K562 (cell line): ENCODE data around the gene QPCT. TPM values are rescaled to one million over a fixed set of nuclear protein-coding genes. Genes with fewer than 3 reads are reported as not detected.
A peak's percentile ranks its signal among the peaks of the same experiment; 100 is the strongest.

Experiments
- ATAC-seq: fragments of 200-7000 bp; cut with Tn5 transposase; 3 replicates; pipeline ENCODE4 v1.9.1; 2020; ENCODE audit warnings: moderate library complexity
- BruUV-seq: library from RNA; stranded (reverse); fragments of 400-500 nt; replicated peaks from 2 replicates; lab custom pipeline; 2021; lab: Mats Ljungman, UMichigan
- CTCF ChIA-PET: fragments of 300-600 bp; formaldehyde crosslinking; extraction: SDS; loops from one replicate; lab custom pipeline; 2021; ENCODE audit warnings: low intra/inter-chr PET ratio; lab: Yijun Ruan, JAX
- POLR2A ChIA-PET: fragments of 300-600, 350-650 bp; sonication (Branson Sonifier 250); formaldehyde crosslinking; extraction: SDS; loops from one replicate; lab custom pipeline; 2021; ENCODE audit warnings: antibody characterized with exemption, inconsistent platforms; lab: Yijun Ruan, JAX
- DNase-seq, 4 experiments: peaks; one replicate each; pipeline versions ENCODE4 v3.0.0 to v3.0.0-alpha.2; 2011 to 2018; ENCODE audit warnings: low spot score in 3 of 4, mixed read lengths in 3 of 4; ENCODE audit errors: extremely low read depth in 1 of 4
- FAIRE-seq: peaks from 2 replicates; lab custom pipeline; 2011; peaks lifted over from hg19 to GRCh38; lab: Jason Lieb, UNC
- H2AFZ ChIP-seq: 2 replicates; pipeline ENCODE4 v1.6.0; 2011; ENCODE audit warnings: low read depth, low read length, control low read depth, inconsistent platforms
- H3K27ac ChIP-seq: fragments of 200-600 bp; 3 replicates; pipeline ENCODE4 v1.8.0; 2011; ENCODE audit warnings: low read depth, mild to moderate bottlenecking, control low read depth, inconsistent platforms, low read length, moderate library complexity, mixed read lengths; ENCODE audit errors: extremely low read depth
- H3K27me3 ChIP-seq, 2 experiments: fragments of 300-600 bp in 1 of 2; 2 replicates in 1 of 2; 3 replicates in 1 of 2; pipeline versions ENCODE4 v1.6.0 to v1.8.0; 2011; ENCODE audit warnings: inconsistent platforms in 2 of 2, low read length in 2 of 2, mild to moderate bottlenecking in 1 of 2, mixed read lengths in 1 of 2, moderate library complexity in 1 of 2; ENCODE audit not compliant: control insufficient read depth in 2 of 2, insufficient read depth in 2 of 2
- H3K36me3 ChIP-seq: fragments of 300-600 bp; 3 replicates; pipeline ENCODE4 v1.8.0; 2011; ENCODE audit warnings: mild to moderate bottlenecking, low read length, inconsistent platforms; ENCODE audit not compliant: control insufficient read depth, insufficient read depth
- H3K4me1 ChIP-seq, 2 experiments: fragments of 200-600 bp in 1 of 2; replicated peaks in 1 of 2; 2 replicates in 1 of 2; 3 replicates in 1 of 2; pipeline versions ENCODE4 v1.5.1 to v1.8.0; 2011; ENCODE audit warnings: inconsistent platforms in 2 of 2, low read length in 2 of 2, mild to moderate bottlenecking in 1 of 2, mixed read lengths in 1 of 2, moderate library complexity in 1 of 2; ENCODE audit not compliant: control insufficient read depth in 2 of 2, insufficient read depth in 2 of 2
- H3K4me2 ChIP-seq: 2 replicates; pipeline ENCODE4 v1.6.1; 2011; ENCODE audit warnings: low read length, control low read depth, inconsistent platforms, mixed read lengths; ENCODE audit not compliant: insufficient read depth
- H3K4me3 ChIP-seq: fragments of 200-600 bp; sonication (generic), shearing (Covaris generic); 2 replicates; pipeline ENCODE4 v1.5.1; 2016; ENCODE audit warnings: control low read depth, inconsistent platforms
- H3K79me2 ChIP-seq: fragments of 200-600 bp; 3 replicates; pipeline ENCODE4 v1.8.0; 2011; ENCODE audit warnings: low read length, inconsistent platforms; ENCODE audit not compliant: control insufficient read depth, insufficient read depth
- H3K9ac ChIP-seq, 2 experiments: 2 replicates each; pipeline versions ENCODE4 v1.6.0 to v1.6.1; 2011; ENCODE audit warnings: low read depth in 2 of 2, low read length in 2 of 2, control low read depth in 1 of 2, inconsistent platforms in 1 of 2, mild to moderate bottlenecking in 1 of 2, mixed read lengths in 1 of 2; ENCODE audit not compliant: insufficient read depth in 1 of 2
- H3K9me1 ChIP-seq: one replicate; pipeline ENCODE4 v1.6.0; 2011; ENCODE audit warnings: inconsistent platforms, mild to moderate bottlenecking, low read length, moderate library complexity; ENCODE audit not compliant: control insufficient read depth, insufficient read depth
- H3K9me3 ChIP-seq: replicated peaks from 2 replicates; pipeline ENCODE4 v1.5.1; 2011; ENCODE audit warnings: low read depth, low read length, inconsistent platforms; ENCODE audit not compliant: control insufficient read depth, insufficient read depth
- H4K20me1 ChIP-seq: replicated peaks from 2 replicates; pipeline ENCODE4 v1.6.1; 2011; ENCODE audit warnings: low read length, inconsistent platforms, mixed read lengths; ENCODE audit not compliant: control insufficient read depth, insufficient read depth
- ATF1 ChIP-seq, 2 experiments: fragments of 450-650 bp in 1 of 2; IDR thresholded peaks; 2 replicates each; pipeline ENCODE4 v1.6.1; 2016; ENCODE audit warnings: missing compliant biosample characterization in 1 of 2, missing genetic modification characterization in 1 of 2
- BRF1 ChIP-seq: IDR thresholded peaks from 3 replicates; pipeline ENCODE4 v1.6.1; 2011; ENCODE audit warnings: borderline replicate concordance, mild to moderate bottlenecking; ENCODE audit not compliant: insufficient read length; ENCODE audit errors: extremely low read depth
- HMG20B ChIP-seq: fragments of 250-450 bp; sonication (Bioruptor Pico); IDR thresholded peaks from 2 replicates; pipeline ENCODE4 v1.5.0; 2021; ENCODE audit warnings: mild to moderate bottlenecking
- PCBP2 ChIP-seq: fragments of 200-400 bp; formaldehyde crosslinking; IDR thresholded peaks from 2 replicates; pipeline ENCODE4 v1.6.1; 2018; ENCODE audit warnings: low read length, low read depth, mild to moderate bottlenecking, moderate library complexity; ENCODE audit not compliant: poor library complexity, severe bottlenecking
- RBM25 ChIP-seq: fragments of 200-400 bp; formaldehyde crosslinking; IDR thresholded peaks from 2 replicates; pipeline ENCODE4 v1.6.1; 2018; ENCODE audit warnings: low read length, low read depth, moderate library complexity; ENCODE audit not compliant: severe bottlenecking
- SFPQ ChIP-seq: fragments of 200-400 bp; formaldehyde crosslinking; IDR thresholded peaks from 2 replicates; pipeline ENCODE4 v1.6.1; 2017; ENCODE audit warnings: mild to moderate bottlenecking, low read depth, low read length, moderate library complexity
- SLC30A9 ChIP-seq: fragments of 250-450 bp; sonication (Bioruptor Pico); IDR thresholded peaks from 2 replicates; pipeline ENCODE4 v1.8.0; 2022; ENCODE audit warnings: mild to moderate bottlenecking, moderate library complexity
- SRSF3 ChIP-seq: fragments of 200-400 bp; formaldehyde crosslinking; IDR thresholded peaks from 2 replicates; pipeline ENCODE4 v1.6.1; 2016; ENCODE audit warnings: mild to moderate bottlenecking, low read length, moderate library complexity; ENCODE audit not compliant: insufficient read depth
- WGBS: fragments of 100-300 bp; shearing (Covaris generic); methylation state at CpG from one replicate; pipeline ENCODE4 v1.1.6; 2016; ENCODE audit warnings: low coverage, mixed read lengths; ENCODE audit not compliant: insufficient coverage; ENCODE audit errors: missing lambda C conversion rate; 5-methylcytosine and 5-hydroxymethylcytosine counted together
- in situ Hi-C: fragments of 300-500 bp; cut with MboI; formaldehyde crosslinking; loops from 4 replicates; pipeline ENCODE4 v1.15.0; 2018; ENCODE audit warnings: inconsistent platforms, mixed read lengths
- intact Hi-C: fragments of 100-400 bp; cut with micrococcal nuclease; formaldehyde crosslinking; loops from 2 replicates; pipeline ENCODE4 v1.14.2; 2022
- polyA plus RNA-seq, 8 experiments: library from polyadenylated mRNA; depleted of rRNA in 4 of 8; stranded (reverse) in 5 of 8; unstranded in 3 of 8; fragments of >200 nt; fragmentation: Nextera tagmentation in 2 of 8; fragmentation: Illumina TruSeq in 1 of 8; extraction: Ambion mirVana in 2 of 8; extraction: Trizol in 1 of 8; gene quantifications; 2 replicates each; pipeline versions ENCODE4 v1.2.1 to v1.2.3, GENCODE V29; 2011 to 2014; ENCODE audit warnings: inconsistent platforms in 1 of 8, missing spikeins in 1 of 8
- total RNA-seq, 7 experiments: library from RNA; depleted of rRNA in 6 of 7; stranded (reverse); fragments of >200 nt in 6 of 7; fragmentation: Illumina TruSeq in 2 of 7; extraction: Trizol in 2 of 7; gene quantifications; 2 replicates each; pipeline versions ENCODE4 v1.2.1 to v1.2.3, GENCODE V29; 2011 to 2021; ENCODE audit warnings: low replicate concordance in 1 of 7

Gene QPCT
- total and polyA plus RNA-seq, 9 of the 15 experiments (the other 6 are each of a cell fraction or from before 2014, with no cell fraction given), result 0.07 TPM; not detected in 8

DNA sequence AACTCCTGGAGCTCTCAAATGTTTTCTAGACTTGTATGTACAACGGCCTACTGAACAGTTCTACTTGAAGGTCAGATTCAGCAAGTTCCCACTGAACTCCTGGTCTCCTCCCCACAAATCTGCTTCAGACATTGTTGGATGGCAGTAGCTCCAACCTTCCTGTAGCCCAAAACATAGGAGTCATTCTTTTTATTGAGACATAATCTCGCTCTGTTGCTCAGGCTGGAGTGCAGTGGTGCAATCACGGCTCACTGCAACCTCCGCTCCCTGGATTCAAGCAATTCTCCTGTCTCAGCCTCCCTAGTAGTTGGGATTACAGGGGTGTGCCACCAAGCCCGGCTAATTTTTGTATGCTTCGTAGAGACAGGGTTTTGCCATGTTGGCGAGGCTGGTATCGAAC is 47.3 kb downstream of the QPCT start:
- H3K4me2 ChIP-seq, result no peak overlapping the region
- in situ Hi-C loops, result loop anchor here (5.0 to 10.0 kb wide), 2 partner anchors 486 to 883 kb away; no protein-coding TSS in a partner anchor

DNA sequence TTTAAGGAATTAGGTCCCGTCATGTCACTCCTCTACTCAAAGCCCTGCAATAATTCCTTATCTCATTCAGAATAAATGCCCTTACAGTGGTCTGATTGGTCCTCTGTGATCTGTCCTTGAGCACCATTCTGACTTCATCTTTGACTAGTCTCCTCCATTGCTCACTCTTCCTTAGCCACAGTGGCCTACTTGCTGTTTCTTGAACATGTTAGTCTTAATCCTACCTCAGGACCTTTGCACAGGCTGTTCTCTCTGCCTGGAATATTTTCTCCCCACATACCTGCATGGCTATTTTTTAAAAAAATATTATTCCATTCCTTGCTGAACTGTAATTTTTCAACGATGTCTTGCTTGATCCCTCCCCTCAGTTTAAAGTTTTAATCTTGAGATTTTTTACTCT is 48.0 kb downstream of the QPCT start:
- H3K27ac ChIP-seq, result no peak overlapping the region
- H3K79me2 ChIP-seq, result no peaks in the 10 kb centered on the region
- no peak overlapping the region for H3K4me2 ChIP-seq
- ChIA-PET POLR2A (no interaction called here), CTCF (no interaction called here)
- no peaks in the 10 kb centered on the region; a peak in 2 of 5 replicates for H3K4me1 ChIP-seq
- in situ Hi-C loops (loop anchor here (5.0 to 10.0 kb wide), 2 partner anchors 485 to 882 kb away; no protein-coding TSS in a partner anchor), intact Hi-C loops (no loop called here)
- TF ChIP-seq SRSF3 (no peak), RBM25 (peak; percentile 65), SFPQ (no peak)
- 9% methylated on average over 2 of the region's 2 CpGs for WGBS
- no peak overlapping the region for H3K4me3 ChIP-seq
- H3K9me3 ChIP-seq, result no peaks in the 10 kb centered on the region
- H3K27me3 ChIP-seq, result peaks cover 0 to 8% of the 10 kb centered on the region in 2 experiments; a peak in 3 of 5 replicates
- BruUV-seq, result no TSS peak
- FAIRE-seq (no peak), ATAC-seq (no peak), DNase-seq (no peak)
- H4K20me1 ChIP-seq, result no peaks in the 10 kb centered on the region
- no peaks in the 10 kb centered on the region for H3K9me1 ChIP-seq
- no peak overlapping the region for H2AFZ ChIP-seq
- no peak overlapping the region for H3K9ac ChIP-seq
- H3K36me3 ChIP-seq, result no peaks in the 10 kb centered on the region

More for the DNA sequence above, 47.3 kb downstream of the QPCT start:
- POLR2A ChIA-PET, result no interaction called here
- Histone ChIP-seq H3K4me1 (no peaks in the 10 kb centered on the region; a peak in 2 of 5 replicates), H3K79me2 (no peaks in the 10 kb centered on the region), H3K27me3 (peaks cover 0 to 15% of the 10 kb centered on the region in 2 experiments; a peak in 3 of 5 replicates), H3K27ac (no peak overlapping the region), H3K4me3 (no peak overlapping the region), H3K9me3 (no peaks in the 10 kb centered on the region), H3K36me3 (no peaks in the 10 kb centered on the region), H4K20me1 (no peaks in the 10 kb centered on the region), H2AFZ (no peak overlapping the region), H3K9me1 (no peaks in the 10 kb centered on the region), H3K9ac (no peak overlapping the region)
- DNase-seq, result no peak
- no peak for ATAC-seq
- BruUV-seq, result no TSS peak
- FAIRE-seq, result no peak
- TF ChIP-seq SLC30A9 (no peak), BRF1 (no peak), ATF1 (CRISPR knock-in tag; IDR thresholded peaks at IDR 0.05) (no peak), ATF1 (tag; IDR thresholded peaks at IDR 0.05) (no peak), HMG20B (no peak), PCBP2 (no peak)
- intact Hi-C loops, result no loop called here
- CTCF ChIA-PET, result no interaction called here
- WGBS, result 11% methylated on average over 8 of the region's 8 CpGs
